HEK293 (cell line): Measurements from ENCODE around the gene COL6A6.

Source experiments
- CTCF ChIA-PET: fragments of 350-600 bp; formaldehyde crosslinking; extraction: SDS; loops from one replicate; lab custom pipeline; 2021; ENCODE audit warnings: antibody characterized with exemption; lab: Yijun Ruan, JAX
- POLR2A ChIA-PET: fragments of 300-600 bp; formaldehyde crosslinking; extraction: SDS; loops from one replicate; lab custom pipeline; 2020; ENCODE audit warnings: antibody characterized with exemption, inconsistent platforms; lab: Yijun Ruan, JAX
- H3K27ac ChIP-seq: fragments of 200-500 bp; sonication (Bioruptor generic); 2 replicates; pipeline ENCODE4 v1.5.1; 2014; ENCODE audit warnings: low read depth, low read length, control low read depth, inconsistent platforms; ENCODE audit errors: extremely low read depth
- H3K36me3 ChIP-seq, 2 experiments: fragments of 200-500 bp in 1 of 2; sonication (Bioruptor generic) in 1 of 2; 1 replicate in 1 of 2; 2 replicates in 1 of 2; pipeline ENCODE4 v1.5.1; 2014 to 2017; ENCODE audit warnings: inconsistent platforms in 2 of 2, low read length in 2 of 2; ENCODE audit not compliant: control insufficient read depth in 2 of 2, insufficient read depth in 1 of 2
- H3K4me1 ChIP-seq: fragments of 200-500 bp; sonication (Bioruptor generic); 2 replicates; pipeline ENCODE4 v1.5.1; 2014; ENCODE audit warnings: mild to moderate bottlenecking, low read length, inconsistent platforms; ENCODE audit not compliant: control insufficient read depth, insufficient read depth
- H3K4me3 ChIP-seq: 2 replicates; pipeline ENCODE4 v1.5.1; 2011; ENCODE audit warnings: low read depth, mild to moderate bottlenecking, control low read depth, low read length, moderate library complexity
- H3K9me3 ChIP-seq: fragments of 200-500 bp; sonication (Bioruptor generic); 2 replicates; pipeline ENCODE4 v1.5.1; 2014; ENCODE audit warnings: low read depth, low read length, inconsistent platforms; ENCODE audit not compliant: control insufficient read depth, insufficient read depth
- CTCF ChIP-seq: fragments of 450-650 bp; formaldehyde crosslinking; IDR thresholded peaks from 2 replicates; pipeline ENCODE4 v1.5.1; 2016; ENCODE audit warnings: missing biosample characterization, missing genetic modification characterization
- GLI4 ChIP-seq: fragments of 450-650 bp; formaldehyde crosslinking; IDR thresholded peaks from 2 replicates; pipeline ENCODE4 v1.5.1; 2016; ENCODE audit warnings: missing biosample characterization, missing genetic modification characterization
- INSM2 ChIP-seq: fragments of 450-650 bp; formaldehyde crosslinking; IDR thresholded peaks from 2 replicates; pipeline ENCODE4 v1.5.1; 2016; ENCODE audit warnings: missing biosample characterization, missing genetic modification characterization
- SP2 ChIP-seq: fragments of 450-650 bp; formaldehyde crosslinking; IDR thresholded peaks from 2 replicates; pipeline ENCODE4 v1.5.1; 2016; ENCODE audit warnings: missing biosample characterization, missing genetic modification characterization
- ZNF214 ChIP-seq: fragments of 450-650 bp; formaldehyde crosslinking; IDR thresholded peaks from 2 replicates; pipeline ENCODE4 v1.5.1; 2017; ENCODE audit warnings: missing biosample characterization, mild to moderate bottlenecking, missing genetic modification characterization, borderline replicate concordance
- ZNF292 ChIP-seq: fragments of 450-650 bp; formaldehyde crosslinking; IDR thresholded peaks from 2 replicates; pipeline ENCODE4 v1.5.1; 2016; ENCODE audit warnings: low read depth, missing biosample characterization, missing genetic modification characterization, borderline replicate concordance
- ZNF416 ChIP-seq: fragments of 450-650 bp; formaldehyde crosslinking; IDR thresholded peaks from 2 replicates; pipeline ENCODE4 v1.5.1; 2016; ENCODE audit warnings: missing biosample characterization, missing genetic modification characterization
- ZNF48 ChIP-seq: fragments of 450-650 bp; formaldehyde crosslinking; IDR thresholded peaks from 2 replicates; pipeline ENCODE4 v1.5.1; 2016; ENCODE audit warnings: missing biosample characterization, missing genetic modification characterization
- ZNF514 ChIP-seq: fragments of 450-650 bp; formaldehyde crosslinking; IDR thresholded peaks from 2 replicates; pipeline ENCODE4 v1.5.1; 2016; ENCODE audit warnings: missing biosample characterization, missing genetic modification characterization
- ZNF558 ChIP-seq: fragments of 450-650 bp; formaldehyde crosslinking; IDR thresholded peaks from 2 replicates; pipeline ENCODE4 v1.5.1; 2016; ENCODE audit warnings: missing biosample characterization, missing genetic modification characterization
- ZNF571 ChIP-seq: fragments of 450-650 bp; formaldehyde crosslinking; IDR thresholded peaks from 2 replicates; pipeline ENCODE4 v1.5.0; 2017; ENCODE audit warnings: missing biosample characterization, missing genetic modification characterization
- ZNF654 ChIP-seq: fragments of 450-650 bp; formaldehyde crosslinking; IDR thresholded peaks from 2 replicates; pipeline ENCODE4 v1.5.1; 2016; ENCODE audit warnings: low read depth, missing biosample characterization, missing genetic modification characterization
- ZNF658 ChIP-seq: fragments of 450-650 bp; formaldehyde crosslinking; IDR thresholded peaks from 2 replicates; pipeline ENCODE4; 2016; ENCODE audit warnings: missing biosample characterization, missing genetic modification characterization
- ZNF692 ChIP-seq: fragments of 450-650 bp; formaldehyde crosslinking; IDR thresholded peaks from 2 replicates; pipeline ENCODE4 v1.5.1; 2016; ENCODE audit warnings: missing biosample characterization, missing genetic modification characterization
- ZNF701 ChIP-seq: fragments of 450-650 bp; formaldehyde crosslinking; IDR thresholded peaks from 2 replicates; pipeline ENCODE4 v1.5.1; 2016; ENCODE audit warnings: missing biosample characterization, missing genetic modification characterization
- ZNF704 ChIP-seq: fragments of 450-650 bp; formaldehyde crosslinking; IDR thresholded peaks from 2 replicates; pipeline ENCODE4 v1.5.1; 2016; ENCODE audit warnings: missing biosample characterization, missing genetic modification characterization
- ZNF830 ChIP-seq: fragments of 450-650 bp; IDR thresholded peaks from 2 replicates; pipeline ENCODE4 v1.5.0; 2018; ENCODE audit warnings: missing biosample characterization, missing genetic modification characterization, low read depth, mild to moderate bottlenecking, moderate library complexity

COL6A6 gene

GRCh38 chr3:130539005-130539404, 22.0 kb downstream of the COL6A6 start:
- no peak overlapping the region for H3K4me3 ChIP-seq
- H3K9me3 ChIP-seq, result no peaks in the 10 kb centered on the region
- ChIA-PET CTCF (interaction anchor here (0.7 to 4.3 kb wide), 13 partner anchors 9 to 263 kb away, joined by 3 to 39 read pairs (median 3); no protein-coding TSS in a partner anchor), POLR2A (no interaction called here)
- no peaks in the 10 kb centered on the region for H3K4me1 ChIP-seq
- H3K27ac ChIP-seq, result no peak overlapping the region
- no peaks in the 10 kb centered on the region for H3K36me3 ChIP-seq
- TF ChIP-seq ZNF701 (tag by site-specific recombination), result no peak
- 0 out of 2 replicates have a peak, but pooled peaks have one; percentile 19 for TF ChIP-seq ZNF654
- 0 out of 2 replicates have a peak, but pooled peaks have one; percentile 11 for TF ChIP-seq CTCF (tag by site-specific recombination)

- TF ChIP-seq ZNF292 (tag by site-specific recombination), result no peak
- no peak for TF ChIP-seq ZNF416 (tag by site-specific recombination)
- TF ChIP-seq ZNF558 (tag by site-specific recombination), result no peak
- TF ChIP-seq ZNF48 (tag by site-specific recombination), result no peak
- no peak for TF ChIP-seq ZNF692 (tag by site-specific recombination)
- TF ChIP-seq ZNF658 (tag by site-specific recombination), result no peak
- no peak for TF ChIP-seq ZNF704 (tag by site-specific recombination)
- no peak for TF ChIP-seq INSM2 (tag by site-specific recombination)
- no peak for TF ChIP-seq GLI4 (tag by site-specific recombination)
- TF ChIP-seq SP2 (tag by site-specific recombination), result no peak
- no peak for TF ChIP-seq ZNF214 (tag by site-specific recombination)
- TF ChIP-seq ZNF830, result no peak
- no peak for TF ChIP-seq ZNF514 (tag by site-specific recombination)
- no peak for TF ChIP-seq ZNF571 (tag by site-specific recombination)
- no peak overlapping the region for H3K4me3 ChIP-seq
- POLR2A ChIA-PET, result no interaction called here
- CTCF ChIA-PET, result no interaction called here
- H3K9me3 ChIP-seq, result no peaks in the 10 kb centered on the region
- H3K27ac ChIP-seq, result no peak overlapping the region
- no peaks in the 10 kb centered on the region for H3K36me3 ChIP-seq
- H3K4me1 ChIP-seq, result no peaks in the 10 kb centered on the region
Measured at GRCh38 chr3:130543322-130543721, 26.3 kb downstream of the COL6A6 start.
